HL-60 (cell line): Measurements from ENCODE around the gene ARHGAP23.

Experiments used
- DNase-seq, 2 experiments: peaks; one replicate each; pipeline ENCODE4 v3.0.0-alpha.2; 2010 to 2020; ENCODE audit warnings: low read depth in 1 of 2, low spot score in 1 of 2
- H3K27ac ChIP-seq: fragments of 250-450 bp; sonication (Bioruptor Pico); replicated peaks from 2 replicates; pipeline ENCODE4 v1.5.1; 2020; ENCODE audit warnings: mild to moderate bottlenecking, moderate library complexity
- H3K27me3 ChIP-seq: fragments of 250-450 bp; sonication (Bioruptor Pico); 2 replicates; pipeline ENCODE4 v1.5.1; 2021; ENCODE audit warnings: mild to moderate bottlenecking, moderate library complexity; ENCODE audit not compliant: insufficient read depth, poor library complexity, severe bottlenecking
- H3K4me3 ChIP-seq: replicated peaks from 2 replicates; pipeline ENCODE4 v1.5.1; 2011; ENCODE audit warnings: mild to moderate bottlenecking, control low read depth, low read length; ENCODE audit not compliant: insufficient read depth
- CTCF ChIP-seq: IDR thresholded peaks from one replicate; pipeline ENCODE4 v1.5.1; 2011; ENCODE audit warnings: low read length, control low read depth, inconsistent platforms; ENCODE audit not compliant: insufficient read depth
- GABPA ChIP-seq: IDR thresholded peaks from 2 replicates; pipeline ENCODE4 v1.6.1; 2012; ENCODE audit warnings: low read depth
- POLR2AphosphoS5 ChIP-seq: IDR thresholded peaks from 2 replicates; pipeline ENCODE4 v1.6.1; 2012; ENCODE audit warnings: low read depth
- REST ChIP-seq: IDR thresholded peaks from 2 replicates; pipeline ENCODE4 v1.6.1; 2012; ENCODE audit warnings: low read depth; ENCODE audit not compliant: insufficient replicate concordance
- SPI1 ChIP-seq: IDR thresholded peaks from 2 replicates; pipeline ENCODE4 v1.6.1; 2012; ENCODE audit warnings: low read depth, mild to moderate bottlenecking, borderline replicate concordance

Gene ARHGAP23

GRCh38 chr17:38402897-38403296 is 25.4 kb upstream of the ARHGAP23 start:
- no peak for DNase-seq
- Histone ChIP-seq H3K27ac (no peak overlapping the region), H3K4me3 (no peak overlapping the region), H3K27me3 (no peaks in the 10 kb centered on the region)
- TF ChIP-seq REST (no peak), GABPA (no peak), POLR2AphosphoS5 (no peak), CTCF (no peak), SPI1 (no peak)

GRCh38 chr17:38403491-38403890 is 24.8 kb upstream of the ARHGAP23 start:
- no peak overlapping the region for H3K4me3 ChIP-seq
- no peaks in the 10 kb centered on the region for H3K27me3 ChIP-seq
- no peak overlapping the region for H3K27ac ChIP-seq
- TF ChIP-seq SPI1, result no peak
- peak; percentile 24; the same call in 1 of the 2 replicates for TF ChIP-seq POLR2AphosphoS5
- peak in 1 of 2 experiments; percentile 36 for DNase-seq

- no peak overlapping the region for H3K4me3 ChIP-seq
- no peak overlapping the region for H3K27ac ChIP-seq
- H3K27me3 ChIP-seq, result no peaks in the 10 kb centered on the region
- no peak for DNase-seq
- TF ChIP-seq SPI1 (no peak), CTCF (no peak), GABPA (no peak), POLR2AphosphoS5 (no peak), REST (no peak)
These were observed 23.9 kb upstream of the ARHGAP23 start for GRCh38 chr17:38404174-38404943.

- TF ChIP-seq GABPA (no peak), POLR2AphosphoS5 (no peak), CTCF (no peak), REST (no peak)
- H3K4me3 ChIP-seq, result no peak overlapping the region
- no peak for DNase-seq
These were observed 22.6 kb upstream of the ARHGAP23 start for GRCh38 chr17:38405654-38406053.

More at GRCh38 chr17:38405654-38406053, 22.6 kb upstream of the ARHGAP23 start:
- Histone ChIP-seq H3K27ac (no peak overlapping the region), H3K27me3 (no peaks in the 10 kb centered on the region)
